HEK293 (cell line): ENCODE measurements around the gene IRX3.
A peak's percentile ranks its signal among the peaks of the same experiment; 100 is the strongest.

Experiments
- CTCF ChIA-PET: fragments of 350-600 bp; formaldehyde crosslinking; extraction: SDS; loops from one replicate; lab custom pipeline; 2021; ENCODE audit warnings: antibody characterized with exemption; lab: Yijun Ruan, JAX
- POLR2A ChIA-PET: fragments of 300-600 bp; formaldehyde crosslinking; extraction: SDS; loops from one replicate; lab custom pipeline; 2020; ENCODE audit warnings: antibody characterized with exemption, inconsistent platforms; lab: Yijun Ruan, JAX
- H3K27ac ChIP-seq: fragments of 200-500 bp; sonication (Bioruptor generic); 2 replicates; pipeline ENCODE4 v1.5.1; 2014; ENCODE audit warnings: low read depth, low read length, control low read depth, inconsistent platforms; ENCODE audit errors: extremely low read depth
- H3K36me3 ChIP-seq, 2 experiments: fragments of 200-500 bp in 1 of 2; sonication (Bioruptor generic) in 1 of 2; 1 replicate in 1 of 2; 2 replicates in 1 of 2; pipeline ENCODE4 v1.5.1; 2014 to 2017; ENCODE audit warnings: inconsistent platforms in 2 of 2, low read length in 2 of 2; ENCODE audit not compliant: control insufficient read depth in 2 of 2, insufficient read depth in 1 of 2
- H3K4me1 ChIP-seq: fragments of 200-500 bp; sonication (Bioruptor generic); 2 replicates; pipeline ENCODE4 v1.5.1; 2014; ENCODE audit warnings: mild to moderate bottlenecking, low read length, inconsistent platforms; ENCODE audit not compliant: control insufficient read depth, insufficient read depth
- H3K4me3 ChIP-seq: 2 replicates; pipeline ENCODE4 v1.5.1; 2011; ENCODE audit warnings: low read depth, mild to moderate bottlenecking, control low read depth, low read length, moderate library complexity
- H3K9me3 ChIP-seq: fragments of 200-500 bp; sonication (Bioruptor generic); 2 replicates; pipeline ENCODE4 v1.5.1; 2014; ENCODE audit warnings: low read depth, low read length, inconsistent platforms; ENCODE audit not compliant: control insufficient read depth, insufficient read depth
- FEZF1 ChIP-seq: fragments of 450-650 bp; formaldehyde crosslinking; IDR thresholded peaks from 2 replicates; pipeline ENCODE4 v1.5.1; 2016; ENCODE audit warnings: missing biosample characterization, missing genetic modification characterization
- SCRT2 ChIP-seq: fragments of 450-650 bp; formaldehyde crosslinking; IDR thresholded peaks from 2 replicates; pipeline ENCODE4 v1.5.1; 2016; ENCODE audit warnings: missing biosample characterization, missing genetic modification characterization
- SP7 ChIP-seq: fragments of 450-650 bp; formaldehyde crosslinking; IDR thresholded peaks from 2 replicates; pipeline ENCODE4 v1.5.1; 2016; ENCODE audit warnings: missing biosample characterization, missing genetic modification characterization
- ZBTB17 ChIP-seq: fragments of 450-650 bp; formaldehyde crosslinking; IDR thresholded peaks from 2 replicates; pipeline ENCODE4 v1.5.1; 2016; ENCODE audit warnings: missing biosample characterization, missing genetic modification characterization
- ZIC2 ChIP-seq: fragments of 450-650 bp; formaldehyde crosslinking; IDR thresholded peaks from 2 replicates; pipeline ENCODE4 v1.5.1; 2016; ENCODE audit warnings: missing biosample characterization, missing genetic modification characterization
- ZNF10 ChIP-seq: fragments of 450-650 bp; formaldehyde crosslinking; IDR thresholded peaks from 2 replicates; pipeline ENCODE4 v1.5.1; 2017; ENCODE audit warnings: missing biosample characterization, missing genetic modification characterization
- ZNF157 ChIP-seq: fragments of 450-650 bp; formaldehyde crosslinking; IDR thresholded peaks from 2 replicates; pipeline ENCODE4 v1.5.1; 2016; ENCODE audit warnings: missing biosample characterization, missing genetic modification characterization
- ZNF2 ChIP-seq: fragments of 450-650 bp; formaldehyde crosslinking; IDR thresholded peaks from 2 replicates; pipeline ENCODE4 v1.5.1; 2016; ENCODE audit warnings: missing biosample characterization, missing genetic modification characterization
- ZNF404 ChIP-seq: fragments of 450-650 bp; formaldehyde crosslinking; IDR thresholded peaks from 2 replicates; pipeline ENCODE4 v1.5.1; 2017; ENCODE audit warnings: missing biosample characterization, missing genetic modification characterization
- ZNF561 ChIP-seq: fragments of 450-650 bp; IDR thresholded peaks from 2 replicates; pipeline ENCODE4 v1.5.1; 2018; ENCODE audit warnings: missing biosample characterization, missing genetic modification characterization, borderline replicate concordance
- ZNF596 ChIP-seq: fragments of 450-650 bp; IDR thresholded peaks from 2 replicates; pipeline ENCODE4 v1.5.0; 2018; ENCODE audit warnings: missing biosample characterization, mild to moderate bottlenecking, missing genetic modification characterization, moderate library complexity
- ZNF76 ChIP-seq: fragments of 450-650 bp; formaldehyde crosslinking; IDR thresholded peaks from 2 replicates; pipeline ENCODE4; 2016; ENCODE audit warnings: low read depth, missing biosample characterization, missing genetic modification characterization, borderline replicate concordance
- TF ChIP-seq, protein P1 (sequence below): fragments of 450-650 bp; IDR thresholded peaks from 2 replicates; pipeline ENCODE4 v1.5.1; 2018; ENCODE audit warnings: missing biosample characterization, mild to moderate bottlenecking, missing genetic modification characterization
- TF ChIP-seq, protein P2 (sequence below): fragments of 450-650 bp; formaldehyde crosslinking; IDR thresholded peaks from 2 replicates; pipeline ENCODE4 v1.5.1; 2016; ENCODE audit warnings: missing biosample characterization, missing genetic modification characterization
- TF ChIP-seq, protein P3 (sequence below): fragments of 450-650 bp; formaldehyde crosslinking; IDR thresholded peaks from 2 replicates; pipeline ENCODE4 v1.5.1; 2016; ENCODE audit warnings: missing biosample characterization, missing genetic modification characterization, borderline replicate concordance
- TF ChIP-seq, protein P4 (sequence below): fragments of 450-650 bp; formaldehyde crosslinking; IDR thresholded peaks from 2 replicates; pipeline ENCODE4; 2016; ENCODE audit warnings: missing biosample characterization, missing genetic modification characterization

Gene IRX3

DNA sequence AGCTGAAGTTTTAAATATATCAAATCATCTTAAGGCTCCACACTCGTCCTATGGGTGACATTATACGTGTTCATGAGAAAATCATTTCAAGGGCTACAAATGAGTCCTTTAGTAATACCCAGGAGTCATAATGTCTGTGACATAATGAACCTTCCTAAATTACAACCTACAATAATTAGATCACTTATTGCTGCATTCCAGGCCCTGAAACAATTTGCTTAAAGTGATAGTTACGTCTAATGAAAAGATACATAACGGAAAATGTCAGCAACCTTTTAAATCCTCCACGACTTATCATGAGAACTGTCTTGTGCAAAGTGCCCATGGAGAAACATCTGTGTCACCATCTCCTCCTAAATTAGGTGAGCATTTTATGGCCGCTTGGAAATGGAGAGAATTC, 43.4 kb downstream of the IRX3 start:
- Histone ChIP-seq H3K9me3 (no peaks in the 10 kb centered on the region), H3K4me3 (no peak overlapping the region), H3K4me1 (peaks cover 11% of the 10 kb centered on the region), H3K27ac (no peak overlapping the region), H3K36me3 (no peaks in the 10 kb centered on the region)
- ChIA-PET POLR2A (no interaction called here), CTCF (interaction anchor here (0.6 to 1.4 kb wide), 3 partner anchors 351 to 1274 kb away, joined by 3 to 4 read pairs (median 4); no protein-coding TSS in a partner anchor)
- TF ChIP-seq ZNF2 (tag by site-specific recombination) (no peak), SP7 (tag by site-specific recombination) (peak; percentile 59)

DNA sequence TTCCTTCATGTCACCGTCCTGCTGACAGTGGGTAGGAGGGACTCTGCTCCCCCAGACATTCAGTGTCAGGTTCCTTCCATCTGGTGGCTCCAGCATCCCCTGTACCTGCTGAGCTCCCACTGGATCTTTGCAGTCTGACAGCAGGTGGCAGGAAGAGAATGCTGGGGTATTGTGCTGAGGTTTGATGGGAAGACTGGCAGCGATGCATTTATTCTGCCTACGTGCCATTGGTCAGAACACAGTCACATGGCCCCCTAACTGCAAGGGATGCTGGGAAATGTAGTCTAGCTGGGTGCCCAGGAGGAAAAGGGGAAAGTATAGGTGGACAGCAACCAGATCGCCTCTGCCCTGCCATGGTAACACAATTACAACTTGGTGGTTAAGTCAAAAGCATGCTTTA, 44.4 kb downstream of the IRX3 start:
- TF ChIP-seq ZNF76 (tag by site-specific recombination) (peak; percentile 84), ZIC2 (peak; percentile 84), ZNF10 (tag by site-specific recombination) (no peak)
- TF ChIP-seq, protein P1, sequence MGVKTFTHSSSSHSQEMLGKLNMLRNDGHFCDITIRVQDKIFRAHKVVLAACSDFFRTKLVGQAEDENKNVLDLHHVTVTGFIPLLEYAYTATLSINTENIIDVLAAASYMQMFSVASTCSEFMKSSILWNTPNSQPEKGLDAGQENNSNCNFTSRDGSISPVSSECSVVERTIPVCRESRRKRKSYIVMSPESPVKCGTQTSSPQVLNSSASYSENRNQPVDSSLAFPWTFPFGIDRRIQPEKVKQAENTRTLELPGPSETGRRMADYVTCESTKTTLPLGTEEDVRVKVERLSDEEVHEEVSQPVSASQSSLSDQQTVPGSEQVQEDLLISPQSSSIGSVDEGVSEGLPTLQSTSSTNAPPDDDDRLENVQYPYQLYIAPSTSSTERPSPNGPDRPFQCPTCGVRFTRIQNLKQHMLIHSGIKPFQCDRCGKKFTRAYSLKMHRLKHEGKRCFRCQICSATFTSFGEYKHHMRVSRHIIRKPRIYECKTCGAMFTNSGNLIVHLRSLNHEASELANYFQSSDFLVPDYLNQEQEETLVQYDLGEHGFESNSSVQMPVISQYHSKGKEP, result peak; percentile 80
- TF ChIP-seq, all 188 proteins: peak for 3
- ChIA-PET POLR2A (no interaction called here), CTCF (interaction anchor here (1.2 to 1.4 kb wide), 2 partner anchors 350 to 692 kb away, joined by 3 to 4 read pairs; no protein-coding TSS in a partner anchor)
- Histone ChIP-seq H3K9me3 (no peaks in the 10 kb centered on the region), H3K4me1 (peaks cover 11% of the 10 kb centered on the region), H3K36me3 (no peaks in the 10 kb centered on the region), H3K27ac (no peak overlapping the region), H3K4me3 (no peak overlapping the region)

DNA sequence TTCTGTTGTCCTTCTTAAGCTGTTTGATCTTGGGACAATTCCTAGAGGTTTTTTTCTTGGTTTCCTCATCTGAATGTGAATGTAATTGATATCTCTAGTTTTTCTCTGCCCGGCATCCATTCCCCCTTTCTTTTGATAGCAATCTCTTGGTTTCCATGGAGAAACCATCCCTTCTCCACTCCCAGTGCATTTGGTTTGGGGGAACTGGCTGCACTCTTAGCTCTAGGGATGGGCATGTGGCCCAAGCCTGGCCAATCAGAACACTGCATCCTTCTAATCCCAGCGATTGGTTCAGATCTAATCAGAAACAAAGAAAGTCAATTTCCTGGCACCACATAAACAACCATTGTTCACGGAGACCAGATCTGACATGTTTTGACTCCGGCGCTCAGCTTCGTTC, 45.1 kb downstream of the IRX3 start:
- CTCF ChIA-PET, result no interaction called here

More for the DNA sequence above, 45.1 kb downstream of the IRX3 start:
- H3K4me1 ChIP-seq, result peaks cover 11% of the 10 kb centered on the region
- H3K27ac ChIP-seq, result no peak overlapping the region
- no peak for TF ChIP-seq SCRT2
- TF ChIP-seq, protein P2, sequence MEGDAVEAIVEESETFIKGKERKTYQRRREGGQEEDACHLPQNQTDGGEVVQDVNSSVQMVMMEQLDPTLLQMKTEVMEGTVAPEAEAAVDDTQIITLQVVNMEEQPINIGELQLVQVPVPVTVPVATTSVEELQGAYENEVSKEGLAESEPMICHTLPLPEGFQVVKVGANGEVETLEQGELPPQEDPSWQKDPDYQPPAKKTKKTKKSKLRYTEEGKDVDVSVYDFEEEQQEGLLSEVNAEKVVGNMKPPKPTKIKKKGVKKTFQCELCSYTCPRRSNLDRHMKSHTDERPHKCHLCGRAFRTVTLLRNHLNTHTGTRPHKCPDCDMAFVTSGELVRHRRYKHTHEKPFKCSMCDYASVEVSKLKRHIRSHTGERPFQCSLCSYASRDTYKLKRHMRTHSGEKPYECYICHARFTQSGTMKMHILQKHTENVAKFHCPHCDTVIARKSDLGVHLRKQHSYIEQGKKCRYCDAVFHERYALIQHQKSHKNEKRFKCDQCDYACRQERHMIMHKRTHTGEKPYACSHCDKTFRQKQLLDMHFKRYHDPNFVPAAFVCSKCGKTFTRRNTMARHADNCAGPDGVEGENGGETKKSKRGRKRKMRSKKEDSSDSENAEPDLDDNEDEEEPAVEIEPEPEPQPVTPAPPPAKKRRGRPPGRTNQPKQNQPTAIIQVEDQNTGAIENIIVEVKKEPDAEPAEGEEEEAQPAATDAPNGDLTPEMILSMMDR (tag by site-specific recombination), result no peak
- TF ChIP-seq ZNF561 (tag by site-specific recombination), result no peak
- TF ChIP-seq, protein P3, sequence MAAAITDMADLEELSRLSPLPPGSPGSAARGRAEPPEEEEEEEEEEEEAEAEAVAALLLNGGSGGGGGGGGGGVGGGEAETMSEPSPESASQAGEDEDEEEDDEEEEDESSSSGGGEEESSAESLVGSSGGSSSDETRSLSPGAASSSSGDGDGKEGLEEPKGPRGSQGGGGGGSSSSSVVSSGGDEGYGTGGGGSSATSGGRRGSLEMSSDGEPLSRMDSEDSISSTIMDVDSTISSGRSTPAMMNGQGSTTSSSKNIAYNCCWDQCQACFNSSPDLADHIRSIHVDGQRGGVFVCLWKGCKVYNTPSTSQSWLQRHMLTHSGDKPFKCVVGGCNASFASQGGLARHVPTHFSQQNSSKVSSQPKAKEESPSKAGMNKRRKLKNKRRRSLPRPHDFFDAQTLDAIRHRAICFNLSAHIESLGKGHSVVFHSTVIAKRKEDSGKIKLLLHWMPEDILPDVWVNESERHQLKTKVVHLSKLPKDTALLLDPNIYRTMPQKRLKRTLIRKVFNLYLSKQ (tag by site-specific recombination), result no peak
- no peak for TF ChIP-seq ZNF596
- no peak for TF ChIP-seq ZBTB17 (tag by site-specific recombination)
- no peak for TF ChIP-seq ZNF157 (tag by site-specific recombination)
- no peak for TF ChIP-seq ZNF404 (tag by site-specific recombination)
- TF ChIP-seq, protein P4, sequence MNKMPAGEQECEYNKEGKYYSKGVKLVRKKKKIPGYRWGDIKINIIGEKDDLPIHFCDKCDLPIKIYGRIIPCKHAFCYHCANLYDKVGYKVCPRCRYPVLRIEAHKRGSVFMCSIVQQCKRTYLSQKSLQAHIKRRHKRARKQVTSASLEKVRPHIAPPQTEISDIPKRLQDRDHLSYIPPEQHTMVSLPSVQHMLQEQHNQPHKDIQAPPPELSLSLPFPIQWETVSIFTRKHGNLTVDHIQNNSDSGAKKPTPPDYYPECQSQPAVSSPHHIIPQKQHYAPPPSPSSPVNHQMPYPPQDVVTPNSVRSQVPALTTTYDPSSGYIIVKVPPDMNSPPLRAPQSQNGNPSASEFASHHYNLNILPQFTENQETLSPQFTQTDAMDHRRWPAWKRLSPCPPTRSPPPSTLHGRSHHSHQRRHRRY (tag by site-specific recombination), result no peak
- TF ChIP-seq FEZF1 (tag by site-specific recombination), result no peak
- no peaks in the 10 kb centered on the region for H3K36me3 ChIP-seq
- H3K4me3 ChIP-seq, result no peak overlapping the region
- H3K9me3 ChIP-seq, result no peaks in the 10 kb centered on the region
- POLR2A ChIA-PET, result interaction anchor here (0.6 kb wide), 1 partner anchor 1179 kb away, joined by 6 read pairs; no protein-coding TSS in a partner anchor
